HCT116 (cell line): ENCODE results near the gene RNU1-2.

Experiments used
- CTCF ChIP-seq, 3 experiments: fragments of 200-600 bp in 1 of 3; sonication (generic) in 1 of 3; IDR thresholded peaks in 2 of 3; conservative IDR thresholded peaks in 1 of 3; 2 replicates each; pipeline ENCODE4 v1.5.1; 2012 to 2017; ENCODE audit warnings: low read depth in 2 of 3, low read length in 2 of 3, antibody characterized with exemption in 1 of 3, borderline replicate concordance in 1 of 3, control low read depth in 1 of 3, mild to moderate bottlenecking in 1 of 3, mixed read lengths in 1 of 3, mixed run types in 1 of 3, moderate library complexity in 1 of 3; ENCODE audit not compliant: insufficient read depth in 1 of 3
- RAD21 ChIP-seq: IDR thresholded peaks from 2 replicates; pipeline ENCODE4 v1.6.1; 2012; ENCODE audit warnings: low read depth, mild to moderate bottlenecking

GRCh38 chr1:16920951-16921350, 25.2 kb downstream of the RNU1-2 start:
- TF ChIP-seq RAD21 (no peak), CTCF (IDR thresholded peaks at IDR 0.05 in 2 of 3, conservative IDR thresholded peaks at IDR 0.05 in 1 of 3; ENCODE audit: borderline replicate concordance in 1 of 3, insufficient read depth in 1 of 3, low read depth in 2 of 3, low read length in 2 of 3) (no peak)
